Suprapubic skin (tissue), 4 donors: Measurements from ENCODE around the gene PORCN.

Source experiments
- EP300 ChIP-seq: sonication (generic); formaldehyde crosslinking; IDR thresholded peaks from one replicate; pipeline ENCODE4 v1.6.1; 2017; ENCODE audit warnings: antibody characterized with exemption
- POLR2A ChIP-seq, 2 donors: fragments of 450-650 bp; IDR thresholded peaks; one replicate each; pipeline ENCODE4 v1.6.1; 2017; ENCODE audit warnings: antibody characterized with exemption in 2 of 2, mild to moderate bottlenecking in 2 of 2, moderate library complexity in 2 of 2
- POLR2AphosphoS5 ChIP-seq, 3 donors: sonication (generic); formaldehyde crosslinking; IDR thresholded peaks; one replicate each; pipeline ENCODE4 v1.6.1; 2017; ENCODE audit warnings: antibody characterized with exemption in 3 of 3
- TF ChIP-seq, protein P1 (sequence below), 2 donors: fragments of 200-600 bp in 1 of 2; fragments of 450-650 bp in 1 of 2; sonication (generic) in 1 of 2; IDR thresholded peaks; one replicate each; pipeline ENCODE4 v1.5.1; 2016 to 2019; ENCODE audit warnings: antibody characterized with exemption in 2 of 2, mild to moderate bottlenecking in 1 of 2, moderate library complexity in 1 of 2

DNA sequence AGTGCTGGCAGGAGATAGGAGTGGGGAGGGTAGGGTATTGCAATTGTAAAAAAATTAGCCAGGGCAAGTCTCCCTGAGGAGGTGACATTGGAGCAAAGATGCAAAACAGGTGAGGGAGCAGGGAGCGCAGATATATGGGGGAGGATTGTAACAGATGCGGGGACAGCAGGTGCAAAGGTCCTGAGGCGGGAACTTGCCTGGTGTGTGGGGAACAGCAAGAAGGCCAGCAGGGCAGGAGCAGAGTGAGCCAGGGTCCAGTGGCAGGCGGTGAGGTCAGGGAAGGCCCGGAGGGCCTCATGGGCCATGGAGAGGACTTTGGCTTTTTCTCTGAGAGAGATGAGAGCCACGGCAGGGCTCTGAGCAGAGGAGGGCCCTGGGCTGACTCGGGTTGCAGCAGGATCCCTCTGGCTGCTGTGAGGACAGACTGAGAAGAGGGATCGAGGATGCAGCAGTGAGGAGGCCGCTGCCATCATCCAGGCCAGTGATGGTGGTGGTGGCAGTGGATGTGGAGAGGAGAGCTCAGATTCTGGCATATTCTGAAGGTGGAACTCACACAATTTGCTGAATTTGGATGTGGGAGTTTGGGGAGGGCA lies 6.2 kb downstream of the PORCN start:
- TF ChIP-seq, protein P1, sequence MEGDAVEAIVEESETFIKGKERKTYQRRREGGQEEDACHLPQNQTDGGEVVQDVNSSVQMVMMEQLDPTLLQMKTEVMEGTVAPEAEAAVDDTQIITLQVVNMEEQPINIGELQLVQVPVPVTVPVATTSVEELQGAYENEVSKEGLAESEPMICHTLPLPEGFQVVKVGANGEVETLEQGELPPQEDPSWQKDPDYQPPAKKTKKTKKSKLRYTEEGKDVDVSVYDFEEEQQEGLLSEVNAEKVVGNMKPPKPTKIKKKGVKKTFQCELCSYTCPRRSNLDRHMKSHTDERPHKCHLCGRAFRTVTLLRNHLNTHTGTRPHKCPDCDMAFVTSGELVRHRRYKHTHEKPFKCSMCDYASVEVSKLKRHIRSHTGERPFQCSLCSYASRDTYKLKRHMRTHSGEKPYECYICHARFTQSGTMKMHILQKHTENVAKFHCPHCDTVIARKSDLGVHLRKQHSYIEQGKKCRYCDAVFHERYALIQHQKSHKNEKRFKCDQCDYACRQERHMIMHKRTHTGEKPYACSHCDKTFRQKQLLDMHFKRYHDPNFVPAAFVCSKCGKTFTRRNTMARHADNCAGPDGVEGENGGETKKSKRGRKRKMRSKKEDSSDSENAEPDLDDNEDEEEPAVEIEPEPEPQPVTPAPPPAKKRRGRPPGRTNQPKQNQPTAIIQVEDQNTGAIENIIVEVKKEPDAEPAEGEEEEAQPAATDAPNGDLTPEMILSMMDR (IDR thresholded peaks at IDR 0.05): no peak
- TF ChIP-seq EP300: no peak
- no peak for TF ChIP-seq POLR2A (IDR thresholded peaks at IDR 0.05)
- no peak for TF ChIP-seq POLR2AphosphoS5 (IDR thresholded peaks at IDR 0.05)
